Eye (tissue), 1 donor: ENCODE results near the gene MACROD2.

ENCODE experiments used
- DNase-seq: peaks from one replicate; pipeline ENCODE4 v3.0.0-alpha.2; 2015

Gene MACROD2

DNA sequence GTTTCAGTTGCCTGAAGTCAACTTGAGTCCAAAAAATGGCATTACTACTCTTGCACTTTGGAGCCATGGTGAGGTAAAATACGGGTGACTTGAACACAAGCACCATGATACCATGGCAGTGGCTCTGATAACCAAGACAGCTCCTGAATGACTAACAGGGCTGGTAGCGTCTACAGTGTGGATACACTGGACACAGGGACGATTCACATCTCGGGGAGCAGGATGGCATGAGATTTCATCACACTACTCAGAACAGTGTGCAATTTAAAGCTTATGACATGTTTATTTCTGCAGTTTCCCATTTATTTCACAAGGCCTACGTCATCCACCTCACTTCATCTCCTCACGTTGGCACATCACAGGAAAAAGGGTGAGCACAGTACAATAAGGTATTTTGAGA is 1627.1 kb downstream of the MACROD2 start:
- DNase-seq: no peak

DNA sequence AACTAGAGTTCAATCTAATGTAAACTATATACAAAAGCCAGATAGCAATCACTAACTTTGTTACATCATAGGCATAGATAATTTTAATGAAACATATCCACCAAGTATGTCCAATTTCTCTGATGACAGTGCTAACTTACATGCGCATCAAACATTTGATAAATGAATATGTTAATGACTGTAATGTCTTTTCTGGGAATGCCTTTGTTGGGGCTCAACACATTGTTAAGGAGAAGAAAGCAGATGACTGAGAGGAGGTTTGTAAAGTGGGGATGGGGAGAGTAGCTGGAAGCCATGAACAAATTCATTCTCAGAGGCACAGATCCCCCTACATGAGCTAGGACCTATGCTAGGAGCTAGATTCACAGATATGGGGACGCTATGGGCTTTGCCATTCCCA is 1627.9 kb downstream of the MACROD2 start:
- no peak for DNase-seq

DNA sequence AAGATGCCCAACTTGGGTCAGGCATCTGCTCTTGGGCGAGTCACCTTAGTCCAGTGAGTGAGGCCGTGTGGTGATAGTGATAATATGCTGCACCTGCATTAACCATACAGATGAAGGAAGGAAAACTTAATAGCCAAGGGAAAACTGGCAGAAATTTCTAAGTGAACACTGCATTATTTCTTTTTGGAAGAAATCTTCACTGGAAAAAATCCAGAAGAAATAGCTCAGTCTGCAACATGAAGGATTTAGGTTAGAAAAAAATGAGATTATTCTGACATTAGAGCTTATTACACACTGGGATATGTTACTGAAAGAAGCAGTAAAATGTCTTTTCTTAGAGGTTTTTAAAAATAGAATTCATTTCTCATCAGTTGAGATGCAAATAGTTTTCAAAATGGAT is 1630.7 kb downstream of the MACROD2 start:
- no peak for DNase-seq

DNA sequence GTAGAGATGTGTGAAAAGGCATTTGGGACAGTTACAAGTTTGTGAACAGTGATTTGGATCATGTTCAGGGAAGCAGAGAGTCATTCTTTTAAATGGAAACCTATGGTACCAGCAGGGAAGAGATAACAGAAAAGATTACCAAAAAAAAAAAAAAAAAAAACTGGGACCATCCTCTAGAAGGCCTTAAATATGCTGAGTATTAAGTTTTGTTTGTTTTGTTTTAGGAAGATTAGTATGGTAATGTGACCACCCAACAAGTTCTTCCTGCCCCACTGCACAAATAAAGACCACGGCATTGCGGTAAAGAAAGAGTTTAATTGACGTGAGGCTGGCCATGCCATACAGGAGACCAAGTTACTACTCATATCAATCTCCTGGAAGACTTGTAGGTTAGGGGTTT is 1631.8 kb downstream of the MACROD2 start:
- no peak for DNase-seq

DNA sequence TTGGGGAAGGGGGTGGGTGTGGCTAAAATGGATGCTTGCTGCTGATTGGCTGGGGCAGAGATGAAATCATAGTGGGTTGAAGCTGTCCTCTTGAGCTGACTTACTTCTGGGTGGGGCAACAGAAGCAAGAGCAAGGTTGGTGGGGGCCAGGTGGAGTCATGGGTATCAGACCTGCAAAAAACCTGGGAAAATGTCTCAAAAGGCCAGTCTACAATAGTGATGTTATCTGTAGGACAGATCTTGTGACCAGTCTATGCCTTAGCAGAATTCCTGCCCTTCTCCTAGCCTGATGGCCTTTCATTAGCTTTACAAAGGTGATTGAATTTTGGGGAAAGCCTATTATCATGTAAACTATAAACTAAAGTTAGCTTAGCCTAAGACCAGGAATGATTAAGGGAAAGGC is 1632.2 kb downstream of the MACROD2 start:
- no peak for DNase-seq

DNA sequence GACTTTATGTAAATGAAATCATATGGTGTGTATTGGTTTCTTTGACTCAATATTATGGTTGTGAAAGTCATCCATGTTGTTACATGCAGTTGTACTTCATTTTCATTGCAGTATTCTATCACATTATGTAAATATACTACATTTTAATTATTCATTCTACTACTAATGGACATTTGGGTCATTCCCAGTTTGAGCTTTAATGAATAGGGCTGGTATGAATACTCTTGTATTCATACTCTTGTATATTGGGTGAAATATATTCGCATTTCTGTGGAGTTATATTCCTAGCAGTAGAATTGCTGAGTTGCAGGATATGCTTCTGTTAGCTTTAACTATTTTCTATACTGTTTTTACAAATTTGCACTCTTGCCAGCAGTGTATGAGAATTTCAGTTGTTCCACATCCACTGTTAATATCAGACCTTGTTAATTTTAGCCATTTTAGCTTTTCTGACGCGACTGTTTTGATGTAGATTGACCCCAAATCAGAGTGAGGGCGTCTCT is 1633.6 kb downstream of the MACROD2 start:
- no peak for DNase-seq

DNA sequence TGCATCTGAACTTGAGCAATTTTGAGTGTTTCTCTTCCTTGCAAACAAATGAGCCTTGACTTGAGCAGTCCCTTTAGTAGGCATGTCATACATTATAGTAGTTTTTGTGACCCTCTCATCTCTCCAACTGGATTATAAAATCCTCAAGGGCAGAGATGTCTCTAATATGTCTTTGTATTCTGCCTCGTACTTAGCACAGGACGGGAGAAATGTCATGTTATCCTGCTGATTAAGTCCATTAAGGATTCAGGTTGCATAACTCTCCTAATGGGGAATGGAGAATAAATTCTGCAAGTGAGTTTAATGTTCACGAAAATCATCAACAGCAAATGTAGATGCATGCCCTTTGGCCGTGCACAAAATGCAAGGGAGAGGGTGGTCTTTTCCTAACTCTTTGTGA is 1635.0 kb downstream of the MACROD2 start:
- DNase-seq: no peak

DNA sequence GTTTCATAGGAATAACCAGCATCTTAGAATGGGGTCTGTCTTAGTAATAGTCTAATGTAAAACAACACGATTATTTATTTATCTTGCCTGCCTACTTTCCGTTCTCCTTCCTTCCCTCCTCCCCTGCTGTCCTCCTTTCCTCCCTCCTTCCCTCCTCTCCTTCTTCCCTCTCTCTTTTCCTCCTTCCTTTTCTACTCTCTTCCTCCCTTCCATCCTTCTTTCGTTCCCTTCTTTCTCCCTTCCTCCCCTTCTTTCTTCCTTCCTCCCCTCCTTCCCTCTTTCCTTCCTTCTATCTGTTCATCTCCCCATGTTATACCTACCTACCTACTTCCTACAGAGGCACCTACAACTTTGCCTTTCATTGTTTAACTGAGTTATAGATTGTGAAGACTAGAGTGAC is 1637.4 kb downstream of the MACROD2 start:
- DNase-seq: no peak

DNA sequence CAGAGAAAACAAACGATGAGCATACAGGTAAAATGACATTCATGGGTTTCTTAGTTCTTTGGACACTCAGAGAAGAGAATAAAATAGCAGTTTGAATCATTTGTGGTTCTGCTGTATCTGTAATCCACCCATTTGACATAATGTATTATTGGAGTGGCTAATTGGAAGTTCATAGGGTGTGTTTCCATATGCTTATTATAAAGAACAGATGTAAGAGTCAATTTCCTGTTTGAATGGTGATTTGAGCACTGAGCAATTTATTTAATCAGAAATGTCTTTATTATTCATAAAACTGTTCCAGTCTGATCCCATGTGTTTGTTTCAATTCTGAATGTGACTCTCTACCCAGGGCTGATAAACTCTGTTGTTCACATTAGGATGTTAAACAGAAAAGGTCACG is 1638.8 kb downstream of the MACROD2 start:
- DNase-seq: no peak

DNA sequence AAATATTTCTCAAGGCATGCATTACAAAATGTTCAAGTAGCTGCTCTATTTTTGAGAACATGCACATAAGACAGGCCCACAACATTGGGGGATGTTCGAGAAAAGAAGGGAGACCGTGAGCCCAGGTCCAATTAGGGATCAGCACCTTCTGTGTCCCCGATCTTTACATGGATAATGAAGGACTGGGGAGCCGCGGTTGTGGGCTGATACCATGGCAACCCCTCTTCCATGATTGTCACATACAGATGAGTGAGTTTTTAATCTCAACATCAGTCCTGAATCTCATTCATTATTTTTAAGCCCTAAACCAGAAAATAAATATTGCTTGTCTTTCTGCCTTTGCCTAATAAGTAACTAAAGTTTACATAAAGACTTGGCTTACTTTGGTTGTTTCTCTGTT is 1642.2 kb downstream of the MACROD2 start:
- DNase-seq: no peak

DNA sequence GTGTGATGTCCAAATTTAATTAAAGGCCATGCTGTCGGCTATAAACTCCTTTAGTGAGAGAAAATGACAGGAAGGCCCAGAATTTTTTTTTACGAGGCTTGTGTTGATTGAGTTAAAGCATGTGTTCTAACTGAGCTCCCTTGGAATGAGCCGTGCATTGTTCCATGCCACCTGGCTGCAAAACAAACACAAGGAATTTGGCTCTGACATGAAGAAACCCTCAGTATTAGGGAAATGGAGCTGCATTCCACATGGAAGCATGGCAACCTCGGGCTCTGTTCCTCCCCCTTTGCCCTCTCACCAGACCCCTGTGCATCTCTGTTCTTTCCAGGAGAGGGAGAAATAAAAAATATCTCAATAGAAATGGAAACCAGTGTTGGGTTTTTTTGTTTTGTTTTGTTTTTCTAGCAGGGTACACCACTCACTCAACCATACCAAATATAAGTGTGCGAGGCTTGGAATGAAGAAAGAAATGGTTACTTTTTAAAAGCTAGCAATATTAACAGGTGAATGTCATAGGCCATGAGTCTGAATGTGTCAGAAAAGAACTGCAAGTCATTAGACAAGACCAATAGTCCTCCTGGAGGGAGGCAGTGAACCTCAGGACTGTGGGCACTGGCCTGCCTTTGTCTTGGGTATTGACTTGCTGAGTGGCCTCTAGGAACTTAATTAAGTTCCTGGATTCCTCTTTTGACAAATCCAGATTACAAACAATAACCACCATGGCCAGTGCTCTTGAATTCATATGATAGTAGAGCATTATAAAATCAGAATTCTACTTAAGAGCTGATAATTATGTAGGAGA is 1642.8 kb downstream of the MACROD2 start:
- DNase-seq: peak; percentile 24

DNA sequence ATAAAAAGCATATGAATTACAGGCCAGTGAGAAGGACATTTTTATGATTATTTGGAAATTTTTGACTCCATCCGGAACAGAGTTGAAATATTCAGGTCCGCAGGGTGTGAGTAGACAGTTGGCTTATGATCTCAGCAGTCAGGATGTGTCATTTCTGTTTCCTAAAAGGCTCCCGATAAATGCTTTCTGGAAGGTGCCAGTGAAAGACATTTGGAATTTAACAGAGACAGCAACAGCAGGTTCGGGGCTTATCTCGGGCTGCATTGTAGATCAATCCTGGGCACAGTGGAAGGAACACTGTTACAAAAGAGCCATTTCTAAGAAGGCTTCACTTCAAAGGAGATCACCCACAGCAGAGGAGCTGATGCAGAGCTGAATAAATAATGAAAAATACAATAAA is 1643.5 kb downstream of the MACROD2 start:
- DNase-seq: no peak

DNA sequence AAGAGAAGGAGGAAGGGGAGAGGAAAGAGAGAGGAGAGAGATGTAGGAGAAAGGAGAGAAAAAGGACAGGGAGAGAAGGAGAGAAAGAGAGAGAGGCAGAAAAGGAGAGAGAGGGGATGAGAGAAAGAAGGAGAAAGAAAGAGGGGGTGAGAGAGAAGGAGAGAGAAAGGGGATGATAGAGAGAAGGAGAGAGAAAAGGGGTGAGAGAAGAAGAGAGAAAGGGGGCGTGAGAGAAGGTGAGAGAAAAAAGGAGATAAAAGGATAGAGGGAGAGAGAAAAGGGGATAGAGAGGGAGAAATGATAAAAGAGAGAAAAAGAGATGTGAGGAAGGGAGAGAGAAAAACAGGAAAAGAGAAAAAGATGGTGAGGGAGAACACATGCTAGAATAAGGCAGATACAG is 1644.5 kb downstream of the MACROD2 start:
- no peak for DNase-seq

DNA sequence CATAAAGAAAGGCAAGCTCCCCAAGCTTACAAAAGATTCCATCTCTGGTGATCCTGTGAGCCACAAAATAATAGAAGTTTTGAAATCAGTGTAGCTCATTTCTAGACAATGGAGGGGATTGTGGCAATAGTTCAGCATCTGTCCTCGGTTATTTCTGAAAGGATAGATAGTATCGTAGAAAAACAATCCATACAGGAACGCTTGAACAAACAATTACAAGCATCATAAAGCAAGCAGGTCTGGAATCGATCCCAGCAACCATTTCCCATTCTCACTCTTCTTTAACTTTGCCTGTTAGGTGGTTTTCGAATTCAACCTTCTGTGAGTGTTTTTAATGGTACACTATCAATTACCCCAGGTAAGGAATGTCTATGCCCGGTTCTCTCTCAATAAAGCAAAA is 1646.8 kb downstream of the MACROD2 start:
- DNase-seq: peak; percentile 8

DNA sequence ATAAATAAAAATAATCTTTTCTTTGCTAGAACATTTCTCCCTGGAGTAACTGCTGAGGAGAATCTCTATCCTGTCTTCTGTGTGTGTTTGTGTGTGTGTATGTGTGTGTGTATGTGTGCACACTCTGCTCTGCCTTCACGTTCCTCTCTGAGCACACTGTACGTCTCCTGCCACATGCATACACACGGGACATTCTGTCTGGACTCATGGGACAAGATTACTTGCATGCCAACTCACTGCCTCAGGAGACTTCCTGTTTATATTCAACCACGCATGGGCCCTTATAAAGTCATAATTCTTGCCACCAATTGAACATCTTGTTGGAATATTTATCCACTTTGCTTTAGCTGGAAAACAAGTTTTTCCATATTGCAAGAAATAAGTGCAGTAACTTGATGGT is 1647.4 kb downstream of the MACROD2 start:
- DNase-seq: no peak

DNA sequence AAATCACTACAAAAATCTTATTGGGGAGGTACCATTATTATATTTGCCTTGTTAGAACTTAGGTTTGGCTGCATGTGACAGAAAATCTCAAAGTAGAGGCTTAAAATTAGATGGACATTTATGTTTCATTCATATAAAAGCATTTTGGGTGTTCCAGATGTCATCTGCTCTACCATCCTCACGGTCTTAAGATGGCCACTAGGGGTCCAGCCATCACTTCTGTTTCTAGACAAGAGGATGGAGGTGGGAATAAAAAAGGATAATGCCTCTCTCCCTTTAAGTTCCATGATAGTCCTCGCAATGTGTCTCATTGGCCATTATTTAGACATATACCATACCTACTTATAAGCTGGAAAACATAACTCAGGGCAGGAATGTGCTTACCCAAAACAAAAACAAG is 1648.4 kb downstream of the MACROD2 start:
- no peak for DNase-seq

DNA sequence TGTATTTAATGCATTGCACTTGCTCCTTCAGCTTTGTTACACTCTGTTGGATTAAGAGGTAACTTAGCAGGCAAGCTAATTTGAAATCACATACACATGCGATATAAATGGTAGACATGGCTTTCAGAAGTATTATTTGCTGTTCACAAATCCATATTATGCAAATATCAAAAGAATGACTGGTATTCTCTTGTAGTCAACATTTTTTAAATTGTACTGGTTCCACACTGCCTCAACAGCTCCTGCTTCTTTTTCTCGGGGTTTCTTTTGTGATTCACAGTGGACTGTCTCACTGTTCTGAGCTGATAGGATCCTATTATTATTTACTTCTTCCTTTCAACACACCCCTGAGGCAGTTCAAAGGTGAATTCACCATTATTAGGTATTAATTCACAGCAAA is 1650.5 kb downstream of the MACROD2 start:
- DNase-seq: no peak

DNA sequence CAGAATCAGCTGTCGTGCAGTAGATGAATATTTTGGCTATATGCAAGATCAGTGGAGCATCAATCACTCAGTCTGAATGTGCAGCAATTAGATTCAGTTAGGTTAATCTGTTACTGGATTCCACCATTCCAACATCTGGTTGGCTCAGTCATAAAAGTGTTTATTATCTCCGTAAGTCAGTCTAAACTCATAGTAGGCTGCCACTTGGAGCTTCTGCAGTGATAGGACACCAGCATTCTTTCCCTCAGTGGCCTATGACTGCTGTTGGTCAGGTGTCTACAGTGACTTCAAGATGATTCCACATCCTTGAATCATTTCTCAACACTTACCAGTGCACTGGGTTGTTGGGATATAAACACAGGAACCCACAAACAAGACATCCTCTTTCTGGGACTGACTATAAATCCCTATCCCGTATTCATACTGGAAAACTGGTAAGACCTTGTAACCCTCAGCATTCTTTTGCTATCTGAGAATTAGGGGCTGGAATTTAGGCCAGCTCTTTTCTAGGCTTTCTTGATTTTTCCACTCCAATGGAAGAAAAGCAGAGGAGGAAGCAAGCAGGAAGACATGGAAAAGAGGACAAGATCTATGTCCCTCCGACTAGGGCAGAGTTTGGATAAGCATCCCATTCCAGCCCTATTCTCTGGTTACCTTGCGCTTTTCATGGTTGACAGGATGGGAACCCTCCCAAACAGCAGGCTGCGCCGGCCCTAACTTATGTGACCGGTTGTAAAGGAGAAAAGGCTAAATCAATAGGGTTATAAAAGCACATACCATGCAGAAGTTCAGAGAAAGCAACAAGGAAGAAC is 1658.3 kb downstream of the MACROD2 start:
- DNase-seq: no peak

DNA sequence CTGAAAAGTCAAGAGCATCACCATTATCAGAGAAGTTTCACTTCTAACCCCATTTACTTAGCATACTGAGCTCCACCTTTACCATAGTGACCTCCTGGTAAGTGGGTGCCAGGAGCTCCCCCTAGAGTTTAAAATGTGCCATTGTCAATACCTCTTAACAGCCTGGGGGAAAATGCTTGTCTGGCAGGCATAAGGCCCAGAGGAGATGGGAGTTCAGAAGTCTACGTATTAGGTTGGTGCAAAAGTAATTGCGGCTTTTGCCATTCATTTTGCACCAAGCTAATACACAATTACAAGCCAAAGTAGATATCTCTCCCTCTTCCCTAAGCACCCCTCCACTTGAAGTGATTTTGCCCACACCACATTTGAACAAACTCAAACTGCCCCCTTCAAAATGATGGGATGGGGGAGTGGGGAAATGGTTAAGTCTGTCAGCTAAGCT is 1658.9 kb downstream of the MACROD2 start:
- DNase-seq: peak; percentile 51

DNA sequence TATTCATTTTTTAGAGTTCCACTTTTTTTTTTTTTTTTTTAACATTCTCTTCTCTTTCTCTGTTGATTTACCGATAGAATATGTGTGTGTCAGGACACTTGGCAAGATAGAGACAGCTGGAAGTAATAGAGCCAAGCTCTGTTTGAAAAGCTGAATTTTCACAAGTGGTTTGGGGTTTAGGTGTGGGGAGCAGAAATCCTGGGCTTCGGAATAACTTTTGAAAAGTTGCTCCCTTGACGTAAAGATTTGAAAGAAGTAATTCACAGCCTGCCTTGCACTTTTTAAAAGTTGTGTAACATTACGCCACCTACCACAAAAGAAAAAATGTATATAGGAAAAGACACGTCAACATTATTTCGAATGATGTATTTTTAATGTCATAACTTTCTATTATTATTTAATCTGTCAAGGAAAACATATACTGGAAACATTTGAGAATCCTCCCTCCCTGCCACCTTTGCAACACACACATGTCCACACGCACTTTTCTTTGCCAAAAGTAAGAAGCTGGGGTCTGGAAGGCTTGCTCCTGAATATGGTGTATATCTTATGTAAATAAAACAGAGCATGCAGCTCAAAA is 1660.1 kb downstream of the MACROD2 start:
- peak; percentile 65 for DNase-seq

DNA sequence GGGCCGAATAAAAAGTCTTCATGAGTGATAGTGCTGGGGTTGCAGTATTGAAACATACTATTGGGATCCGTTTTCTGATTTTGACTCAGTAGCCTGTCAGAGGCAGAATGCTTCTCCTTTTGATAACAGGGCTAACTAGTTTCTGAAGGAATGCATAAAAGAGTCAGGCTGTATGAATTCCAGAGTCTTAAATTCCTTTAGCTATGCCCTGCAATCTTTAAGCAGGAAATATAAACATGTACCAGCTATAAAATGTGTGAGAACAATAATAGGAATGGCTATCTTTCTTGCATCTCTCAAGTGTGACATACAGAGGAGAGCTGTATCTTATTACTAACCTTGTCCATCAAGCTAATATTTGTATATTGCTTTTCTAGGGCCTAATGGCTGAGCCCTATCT is 1660.8 kb downstream of the MACROD2 start:
- no peak for DNase-seq

DNA sequence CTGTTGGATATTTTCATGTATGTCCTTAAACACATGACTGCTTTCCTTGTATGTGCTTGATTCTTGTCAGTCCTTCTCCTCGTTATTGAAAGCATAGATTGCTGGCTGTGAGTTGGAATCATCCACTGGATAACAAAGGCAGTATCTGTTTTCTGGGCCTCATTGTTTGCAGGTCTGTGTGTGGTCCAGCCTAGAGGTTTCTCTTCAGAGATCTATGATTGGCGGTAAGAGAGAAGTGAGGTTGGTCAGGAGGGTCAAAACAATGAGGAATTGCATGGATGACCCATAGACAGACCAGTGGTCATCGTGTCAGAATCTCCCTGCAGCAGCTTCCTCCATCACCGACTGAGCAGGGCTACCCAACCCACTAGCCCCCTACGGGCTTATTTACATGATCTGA is 1663.0 kb downstream of the MACROD2 start:
- DNase-seq: peak; percentile 66

DNA sequence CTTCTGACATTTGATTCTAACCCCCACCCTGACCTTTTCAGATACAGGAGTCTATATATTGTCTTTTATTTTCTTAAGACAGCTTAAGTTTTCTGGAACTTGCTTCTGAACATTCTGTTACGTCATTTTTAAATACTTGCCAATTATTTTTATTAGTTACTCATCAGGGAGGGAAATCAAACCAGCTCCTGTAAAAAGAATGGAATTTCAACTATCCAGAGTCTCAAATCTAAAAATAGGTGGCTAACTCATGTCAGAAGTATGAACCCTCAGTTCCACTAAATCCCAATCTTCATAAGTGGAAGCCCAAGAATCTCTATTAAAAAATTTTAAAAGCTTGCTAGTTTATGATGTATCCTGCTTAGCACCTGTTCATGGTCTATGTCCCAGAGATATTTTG is 1677.9 kb downstream of the MACROD2 start:
- peak; percentile 4 for DNase-seq
